ENCODE measurements around the gene GTPBP3. TPM values are rescaled to one million over a fixed set of nuclear protein-coding genes. Genes with fewer than 3 reads are reported as not detected.
A peak's percentile ranks its signal among the peaks of the same experiment; 100 is the strongest.

Gene GTPBP3
- total and polyA plus RNA-seq, 9 of the 15 experiments (the other 6 are each of a cell fraction or from before 2014, with no cell fraction given), result 4.9 to 124 (median 22.6) TPM

DNA sequence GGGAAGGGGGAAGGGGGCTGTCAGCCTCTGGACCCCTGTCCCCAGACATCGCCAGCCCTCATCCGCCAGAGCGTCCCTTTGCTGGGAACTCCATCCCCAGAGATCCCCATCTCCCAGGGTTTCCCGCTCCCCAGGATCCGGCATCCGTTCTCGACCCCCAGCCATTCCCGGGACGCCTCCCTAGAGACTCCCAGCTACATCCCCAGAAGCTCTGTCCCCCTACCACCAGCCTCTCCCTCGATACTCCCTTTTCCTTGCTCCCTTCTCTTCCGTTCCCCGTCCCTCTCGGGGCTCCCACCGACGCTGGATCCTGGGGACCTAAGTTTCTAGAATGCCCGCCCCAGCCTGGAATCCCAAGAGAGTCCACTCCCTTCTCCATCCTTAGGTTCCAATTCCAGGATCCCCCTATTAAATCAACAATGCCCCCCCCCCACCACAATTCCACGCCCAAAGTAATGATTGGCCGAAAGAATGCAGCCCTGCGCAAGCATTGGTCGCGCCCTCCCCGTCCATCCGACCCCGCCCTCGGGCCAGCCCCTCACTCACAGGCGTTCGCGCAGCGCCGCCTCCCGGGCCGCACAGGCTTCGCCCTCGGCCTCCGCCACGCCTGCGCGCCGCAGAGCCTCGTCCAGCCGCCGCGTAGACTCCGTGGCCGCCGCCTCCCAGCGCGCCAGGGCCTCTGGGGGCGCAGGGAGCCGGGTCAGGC, 53.5 kb downstream of the GTPBP3 start (continued):
- TF ChIP-seq ZNF586 (CRISPR knock-in tag; conservative IDR thresholded peaks at IDR 0.05) (no peak), ZNF239 (CRISPR knock-in tag; IDR thresholded peaks at IDR 0.05) (no peak), POLR2AphosphoS2 (IDR thresholded peaks at IDR 0.05; ENCODE audit: low read length) (no peak), HIVEP1 (CRISPR knock-in tag; IDR thresholded peaks at IDR 0.05) (no peak), MYNN (IDR thresholded peaks at IDR 0.05) (no peak), MYNN (CRISPR knock-in tag; IDR thresholded peaks at IDR 0.05) (no peak), ZBTB8A (IDR thresholded peaks at IDR 0.05; ENCODE audit: partially characterized antibody) (no peak), FIP1L1 (IDR thresholded peaks at IDR 0.05; ENCODE audit: low read depth, low read length, poor library complexity, severe bottlenecking) (peak; percentile 54), E2F4 (CRISPR knock-in tag; IDR thresholded peaks at IDR 0.05; ENCODE audit: low read depth) (no peak), HDAC3 (IDR thresholded peaks at IDR 0.05; ENCODE audit: borderline replicate concordance, partially characterized antibody) (no peak), TRIM28 (IDR thresholded peaks at IDR 0.05) (no peak), ZNF407 (IDR thresholded peaks at IDR 0.05; ENCODE audit: low read depth) (no peak), MNT (conservative IDR thresholded peaks at IDR 0.05) (peak; percentile 49 to 55; a peak in 2 of 4 replicates), CTCFL (IDR thresholded peaks at IDR 0.05; ENCODE audit: borderline replicate concordance, insufficient read depth, low read depth, low read length, poor library complexity, severe bottlenecking) (peak; percentile 96), KLF1 (tag; IDR thresholded peaks at IDR 0.05) (peak; percentile 34; the same call in 1 of the 2 replicates)
